ENCODE results near the gene PIEZO1. TPM values are rescaled to one million over a fixed set of nuclear protein-coding genes. Genes with fewer than 3 reads are reported as not detected.

The PIEZO1 gene
- polyA plus RNA-seq, 2 of the 4 experiments (the other 2 are of a cell fraction): 26.1 to 84.7 TPM

DNA sequence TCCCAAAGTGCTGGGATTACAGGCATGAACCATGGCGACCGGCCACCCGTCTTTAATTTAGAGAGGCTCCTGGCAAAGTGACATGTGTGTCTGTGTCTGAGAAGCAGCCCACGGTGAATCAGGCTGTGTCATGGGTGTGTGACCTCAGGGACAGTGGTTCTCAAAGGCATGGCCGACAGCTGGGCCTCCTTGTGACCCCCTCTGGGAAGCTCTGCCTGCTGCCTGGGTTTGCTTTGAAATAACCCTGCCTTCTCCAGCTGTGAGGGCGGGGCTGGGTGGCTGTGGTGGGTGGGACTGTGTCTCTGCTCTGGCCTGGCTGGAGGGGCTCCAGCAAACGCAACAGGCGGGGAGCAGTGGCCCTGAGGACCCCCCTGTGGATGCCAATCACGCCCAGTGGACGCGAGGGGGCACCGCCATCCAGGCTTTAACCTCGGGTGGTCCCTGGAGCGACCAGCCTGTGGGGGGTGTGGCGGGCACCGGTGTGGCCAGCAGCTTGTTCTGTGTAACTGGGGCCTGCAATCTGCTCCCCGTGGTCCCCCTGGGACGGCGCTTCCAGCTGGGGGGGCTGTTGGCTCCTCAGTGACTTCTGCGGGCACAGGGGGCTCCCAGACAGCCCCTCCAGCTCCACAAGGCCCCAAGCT lies 35.5 kb upstream of the PIEZO1 start:
- Histone ChIP-seq H3K4me3 (no peak overlapping the region), H3K9me3 (no peaks in the 10 kb centered on the region), H3K27ac (no peak overlapping the region), H3K4me1 (no peaks in the 10 kb centered on the region), H3K4me2 (no peak overlapping the region)
- no peak for TF ChIP-seq RAD21 (conservative IDR thresholded peaks at IDR 0.05 in 1 of 2, IDR thresholded peaks at IDR 0.05 in 1 of 2)
- no peak for TF ChIP-seq NPAS2 (CRISPR knock-in tag; IDR thresholded peaks at IDR 0.05; ENCODE audit: borderline replicate concordance)
- TF ChIP-seq HES2 (IDR thresholded peaks at IDR 0.05): no peak
- no peak for TF ChIP-seq ESRRA (IDR thresholded peaks at IDR 0.05; ENCODE audit: borderline replicate concordance, low read length)
- TF ChIP-seq JUNB (IDR thresholded peaks at IDR 0.05): no peak
- no peak for TF ChIP-seq USF2 (IDR thresholded peaks at IDR 0.05)
- no peak for TF ChIP-seq ZC3H11A (IDR thresholded peaks at IDR 0.05)
- TF ChIP-seq ELK1 (IDR thresholded peaks at IDR 0.05; ENCODE audit: low read depth, low read length): no peak
- ATAC-seq: no peak
- 86% methylated on average over 12 of the region's 20 CpGs for WGBS (ENCODE audit: missing lambda C conversion rate)
- FAIRE-seq: no peak
- CTCF ChIA-PET: interaction anchor here (1.1 to 5.9 kb wide), 3 partner anchors 8 to 347 kb away, joined by 3 to 39 read pairs (median 17); partner anchors contain the start of genes APRT, GALNS and TRAPPC2L
- no peak for DNase-seq (ENCODE audit: low read depth in 1 of 2, low spot score in 1 of 2)
- POLR2A ChIA-PET: interaction anchor here (1.0 kb wide), 1 partner anchor 8 kb away, joined by 3 read pairs; the partner anchor contains the start of gene APRT

GRCh38 chr16:88819126-88819525 lies 34.1 kb upstream of the PIEZO1 start:
- Histone ChIP-seq H3K4me1 (no peaks in the 10 kb centered on the region), H3K4me2 (no peak overlapping the region), H3K27ac (no peak overlapping the region), H3K9me3 (no peaks in the 10 kb centered on the region), H3K4me3 (no peak overlapping the region)
- ChIA-PET CTCF (interaction anchor here (0.9 to 5.9 kb wide), 4 partner anchors 39 to 348 kb away, joined by 3 to 39 read pairs (median 6); partner anchors contain the start of genes GALNS and TRAPPC2L), POLR2A (interaction anchor here (0.7 kb wide), 1 partner anchor 38 kb away, joined by 4 read pairs; no protein-coding TSS in a partner anchor)
- FAIRE-seq: no peak
- WGBS (ENCODE audit: missing lambda C conversion rate): 87% methylated on average over 12 of the region's 16 CpGs
- no peak for DNase-seq (ENCODE audit: low read depth in 1 of 2, low spot score in 1 of 2)
- no peak for ATAC-seq
- TF ChIP-seq TP53 (CRISPR knock-in tag; IDR thresholded peaks at IDR 0.05): no peak
- no peak for TF ChIP-seq MAX (IDR thresholded peaks at IDR 0.05)
- no peak for TF ChIP-seq RNF2 (IDR thresholded peaks at IDR 0.05; ENCODE audit: borderline replicate concordance, low read depth)
- TF ChIP-seq MAZ (IDR thresholded peaks at IDR 0.05; ENCODE audit: borderline replicate concordance, low read depth, low read length): no peak
- TF ChIP-seq NR3C1 (IDR thresholded peaks at IDR 0.05): no peak

DNA sequence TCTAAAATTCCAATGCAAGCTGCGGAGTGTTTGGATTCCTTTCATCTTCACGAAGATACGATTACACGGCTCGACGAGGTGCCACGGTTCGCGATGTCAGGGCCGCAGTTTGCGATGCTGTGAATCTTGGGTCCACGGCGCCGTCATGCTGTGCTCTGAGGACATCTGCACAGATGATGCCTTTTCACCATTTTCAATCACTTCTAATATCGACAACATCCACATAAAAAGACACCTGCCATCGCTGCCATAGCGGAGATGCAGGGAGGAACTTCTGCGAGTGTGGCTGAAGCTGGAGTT lies 33.5 kb upstream of the PIEZO1 start:
- no peak for TF ChIP-seq RARB (CRISPR knock-in tag; IDR thresholded peaks at IDR 0.05)
- no peak for TF ChIP-seq FOSL2 (IDR thresholded peaks at IDR 0.05)
- TF ChIP-seq FOSL2 (CRISPR knock-in tag; IDR thresholded peaks at IDR 0.05): no peak
- no peak for TF ChIP-seq HMGXB4 (CRISPR knock-in tag; IDR thresholded peaks at IDR 0.05; ENCODE audit: borderline replicate concordance)
- no peak for TF ChIP-seq PBX3 (IDR thresholded peaks at IDR 0.05)
- TF ChIP-seq FOSB (CRISPR knock-in tag; IDR thresholded peaks at IDR 0.05): no peak
- TF ChIP-seq FOXS1 (CRISPR knock-in tag; IDR thresholded peaks at IDR 0.05): no peak
- no peak for TF ChIP-seq ZNF302 (CRISPR knock-in tag; IDR thresholded peaks at IDR 0.05)
- TF ChIP-seq ZC3H11A (IDR thresholded peaks at IDR 0.05): no peak
- no peak for TF ChIP-seq HDAC2 (IDR thresholded peaks at IDR 0.05)
- no peak for TF ChIP-seq EHF (CRISPR knock-in tag; IDR thresholded peaks at IDR 0.05)
- TF ChIP-seq HEYL (CRISPR knock-in tag; IDR thresholded peaks at IDR 0.05): no peak
- TF ChIP-seq, protein P1, sequence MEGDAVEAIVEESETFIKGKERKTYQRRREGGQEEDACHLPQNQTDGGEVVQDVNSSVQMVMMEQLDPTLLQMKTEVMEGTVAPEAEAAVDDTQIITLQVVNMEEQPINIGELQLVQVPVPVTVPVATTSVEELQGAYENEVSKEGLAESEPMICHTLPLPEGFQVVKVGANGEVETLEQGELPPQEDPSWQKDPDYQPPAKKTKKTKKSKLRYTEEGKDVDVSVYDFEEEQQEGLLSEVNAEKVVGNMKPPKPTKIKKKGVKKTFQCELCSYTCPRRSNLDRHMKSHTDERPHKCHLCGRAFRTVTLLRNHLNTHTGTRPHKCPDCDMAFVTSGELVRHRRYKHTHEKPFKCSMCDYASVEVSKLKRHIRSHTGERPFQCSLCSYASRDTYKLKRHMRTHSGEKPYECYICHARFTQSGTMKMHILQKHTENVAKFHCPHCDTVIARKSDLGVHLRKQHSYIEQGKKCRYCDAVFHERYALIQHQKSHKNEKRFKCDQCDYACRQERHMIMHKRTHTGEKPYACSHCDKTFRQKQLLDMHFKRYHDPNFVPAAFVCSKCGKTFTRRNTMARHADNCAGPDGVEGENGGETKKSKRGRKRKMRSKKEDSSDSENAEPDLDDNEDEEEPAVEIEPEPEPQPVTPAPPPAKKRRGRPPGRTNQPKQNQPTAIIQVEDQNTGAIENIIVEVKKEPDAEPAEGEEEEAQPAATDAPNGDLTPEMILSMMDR (IDR thresholded peaks at IDR 0.05): no peak
- H3K4me2 ChIP-seq: no peak overlapping the region
- no peak for ATAC-seq
- no peaks in the 10 kb centered on the region for H3K4me1 ChIP-seq
- WGBS (ENCODE audit: missing lambda C conversion rate): 90% methylated on average over 18 of the region's 18 CpGs
- no peak for FAIRE-seq
- H3K9me3 ChIP-seq: no peaks in the 10 kb centered on the region
- ChIA-PET CTCF (interaction anchor here (1.1 to 5.9 kb wide), 4 partner anchors 15 to 349 kb away, joined by 3 to 39 read pairs (median 6); partner anchors contain the start of genes GALNS and TRAPPC2L), POLR2A (no interaction called here)
- no peak overlapping the region for H3K27ac ChIP-seq
- DNase-seq (ENCODE audit: low read depth in 1 of 2, low spot score in 1 of 2): no peak
- H3K4me3 ChIP-seq: no peak overlapping the region
